SK-N-SH treated with all-trans-retinoic acid at 6 μM for 48 hours (cell line): ENCODE data around the gene HOXA4.

Source experiments
- ARNTL ChIP-seq: fragments of 450-650 bp; formaldehyde crosslinking; IDR thresholded peaks from 2 replicates; pipeline ENCODE4 v1.5.0; 2020; ENCODE audit warnings: low read depth, mild to moderate bottlenecking, moderate library complexity, borderline replicate concordance
- BACH2 ChIP-seq: fragments of 250-450 bp; sonication (Bioruptor Pico); IDR thresholded peaks from 2 replicates; pipeline ENCODE4 v1.9.0; 2021; ENCODE audit warnings: mild to moderate bottlenecking, borderline replicate concordance
- CREB5 ChIP-seq: fragments of 250-450 bp; sonication (Bioruptor Pico); IDR thresholded peaks from 2 replicates; pipeline ENCODE4 v1.5.1; 2020; ENCODE audit warnings: low read depth, mild to moderate bottlenecking, moderate library complexity
- CSDC2 ChIP-seq: fragments of 250-450 bp; sonication (Bioruptor Pico); IDR thresholded peaks from 2 replicates; pipeline ENCODE4 v1.5.0; 2020; ENCODE audit warnings: mild to moderate bottlenecking, moderate library complexity
- CSRNP3 ChIP-seq: fragments of 250-450 bp; sonication (Bioruptor Pico); IDR thresholded peaks from 2 replicates; pipeline ENCODE4 v1.5.1; 2021; ENCODE audit warnings: mild to moderate bottlenecking, moderate library complexity
- GLIS3 ChIP-seq: fragments of 250-450 bp; sonication (Bioruptor Pico); IDR thresholded peaks from 2 replicates; pipeline ENCODE4 v1.5.0; 2020; ENCODE audit warnings: mild to moderate bottlenecking, moderate library complexity
- ISL1 ChIP-seq: fragments of 250-450 bp; sonication (Bioruptor Pico); IDR thresholded peaks from 2 replicates; pipeline ENCODE4 v2.1.2; 2022; ENCODE audit warnings: mild to moderate bottlenecking, moderate library complexity
- OSR1 ChIP-seq: fragments of 250-450 bp; sonication (Bioruptor Pico); IDR thresholded peaks from 2 replicates; pipeline ENCODE4 v1.8.0; 2022; ENCODE audit warnings: moderate library complexity, mild to moderate bottlenecking, inconsistent platforms
- PATZ1 ChIP-seq: fragments of 250-450 bp; sonication (Bioruptor Pico); IDR thresholded peaks from 2 replicates; pipeline ENCODE4 v1.8.0; 2020; ENCODE audit warnings: mild to moderate bottlenecking, moderate library complexity, borderline replicate concordance
- POU6F1 ChIP-seq: fragments of 250-450 bp; sonication (Bioruptor Pico); IDR thresholded peaks from 2 replicates; pipeline ENCODE4 v1.8.0; 2021; ENCODE audit warnings: low read depth, mild to moderate bottlenecking, moderate library complexity, borderline replicate concordance
- PPARA ChIP-seq: fragments of 250-450 bp; sonication (Bioruptor Pico); IDR thresholded peaks from 2 replicates; pipeline ENCODE4 v1.5.0; 2020; ENCODE audit warnings: mild to moderate bottlenecking, borderline replicate concordance
- TCF4 ChIP-seq: fragments of 250-450 bp; sonication (Bioruptor Pico); IDR thresholded peaks from 2 replicates; pipeline ENCODE4 v1.8.0; 2021; ENCODE audit warnings: mild to moderate bottlenecking, moderate library complexity, borderline replicate concordance
- TSHZ2 ChIP-seq: fragments of 250-450 bp; sonication (Bioruptor Pico); IDR thresholded peaks from 2 replicates; pipeline ENCODE4 v1.5.0; 2020; ENCODE audit warnings: mild to moderate bottlenecking, moderate library complexity
- ZFP30 ChIP-seq: fragments of 450-650 bp; formaldehyde crosslinking; IDR thresholded peaks from 2 replicates; pipeline ENCODE4 v1.5.0; 2022; ENCODE audit warnings: mild to moderate bottlenecking, moderate library complexity

- TF ChIP-seq POU6F1 (CRISPR knock-in tag) (no peak), OSR1 (CRISPR knock-in tag) (no peak), CREB5 (no peak), ZFP30 (CRISPR knock-in tag) (no peak), PATZ1 (CRISPR knock-in tag) (no peak), ARNTL (CRISPR knock-in tag) (no peak), CSRNP3 (no peak), PPARA (CRISPR knock-in tag) (no peak), TCF4 (CRISPR knock-in tag) (no peak), CSDC2 (no peak), GLIS3 (CRISPR knock-in tag) (no peak), ISL1 (CRISPR knock-in tag) (no peak), BACH2 (CRISPR knock-in tag) (no peak), TSHZ2 (CRISPR knock-in tag) (no peak)
Measured at GRCh38 chr7:27177795-27178320, 47.3 kb upstream of the HOXA4 start.
